GM18519 (cell line): ENCODE data around the gene EGR1.
"Not testable (repeated sequence)": the region's sequence is repeated elsewhere in the genome, so short reads cannot be mapped to it uniquely, and the experiment has no call there.

ENCODE experiments used
- ATAC-seq: cut with Tn5 transposase; IDR thresholded peaks from one replicate; pipeline ENCODE4 v1.9.1; 2021; ENCODE audit warnings: mild to moderate bottlenecking, moderate library complexity; ENCODE audit not compliant: unreplicated experiment, low FRiP score

Gene EGR1

DNA sequence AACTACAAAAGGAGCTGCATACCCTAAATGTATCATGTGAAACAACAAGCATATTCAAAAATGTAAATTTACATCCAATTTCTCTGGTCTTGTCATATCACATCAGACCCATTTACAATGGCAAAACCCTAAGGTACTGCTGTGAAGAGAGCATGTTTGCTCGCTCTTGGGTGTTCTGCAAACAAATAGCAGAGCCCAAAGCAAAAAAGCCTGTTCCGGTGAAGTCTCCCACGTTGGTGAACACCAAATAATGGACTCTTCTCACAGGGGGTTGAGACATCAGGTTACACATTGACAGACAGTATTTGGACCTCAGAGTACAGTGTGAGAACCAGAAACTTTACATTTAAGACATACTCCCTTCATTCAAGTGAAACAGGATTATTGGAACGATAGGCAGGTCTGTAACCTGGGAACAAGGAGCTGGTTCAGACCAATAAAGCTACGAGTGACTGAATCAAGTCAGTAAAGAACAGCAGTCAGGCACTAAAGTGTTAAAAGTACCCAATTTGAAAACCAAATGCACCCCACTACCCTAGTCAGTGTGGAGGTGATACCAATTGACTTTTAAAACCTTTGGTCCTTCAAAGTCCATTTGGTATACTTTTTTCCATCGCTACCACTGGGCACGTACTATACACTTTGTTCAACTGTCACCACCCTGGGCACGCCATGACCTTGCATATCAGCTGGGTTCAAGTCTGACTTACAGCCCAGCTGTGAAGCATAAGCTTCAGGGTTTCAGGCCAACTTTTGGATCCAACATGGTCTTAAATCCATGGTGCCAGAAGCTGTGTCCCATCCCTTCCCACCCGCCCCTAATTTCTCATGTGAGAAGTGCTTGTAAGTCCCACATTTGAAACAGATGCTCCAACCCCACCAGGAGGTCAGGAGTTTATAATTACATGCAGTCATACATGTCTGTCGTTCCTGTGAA lies 41.4 kb downstream of the EGR1 start:
- ATAC-seq, result no peak

GRCh38 chr5:138507485-138507884 lies 42.2 kb downstream of the EGR1 start:
- not testable (repeated sequence) for ATAC-seq

GRCh38 chr5:138508958-138509357 lies 43.7 kb downstream of the EGR1 start:
- ATAC-seq, result no peak

- ATAC-seq, result no peak
Observed at GRCh38 chr5:138514021-138514420, 48.7 kb downstream of the EGR1 start.

DNA sequence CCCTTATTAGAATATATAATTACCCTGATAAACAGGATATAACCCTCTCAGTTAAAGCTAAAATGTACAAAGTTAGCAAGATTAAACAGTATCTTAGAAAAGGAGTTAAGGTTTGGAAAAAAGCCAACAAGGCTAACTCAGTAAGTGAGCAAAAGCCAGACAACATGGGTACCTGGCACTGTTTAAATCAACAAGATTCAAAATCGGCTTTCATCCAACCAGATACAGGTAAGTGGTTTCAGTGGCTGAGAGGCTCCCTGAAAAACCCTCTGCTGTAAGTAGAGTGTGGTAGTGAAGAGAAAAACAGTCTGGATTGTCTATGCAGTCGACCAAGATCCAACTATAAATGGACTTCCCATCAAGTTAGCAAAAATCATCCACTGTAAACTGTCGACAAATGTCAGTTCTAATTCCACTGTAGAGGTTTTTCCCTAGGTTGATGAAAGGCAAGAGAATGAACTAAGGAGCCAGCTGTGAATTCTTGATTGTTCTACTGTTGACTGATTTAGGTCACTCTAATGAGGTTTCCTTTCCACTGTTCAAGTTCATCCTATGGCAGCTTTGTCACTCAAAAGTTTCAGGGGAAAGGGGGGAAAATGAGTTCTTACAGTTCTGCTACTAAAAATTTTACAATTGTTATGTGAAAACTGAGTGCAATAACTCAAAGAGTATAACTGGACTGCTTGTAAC lies 50.4 kb downstream of the EGR1 start:
- no peak for ATAC-seq

DNA sequence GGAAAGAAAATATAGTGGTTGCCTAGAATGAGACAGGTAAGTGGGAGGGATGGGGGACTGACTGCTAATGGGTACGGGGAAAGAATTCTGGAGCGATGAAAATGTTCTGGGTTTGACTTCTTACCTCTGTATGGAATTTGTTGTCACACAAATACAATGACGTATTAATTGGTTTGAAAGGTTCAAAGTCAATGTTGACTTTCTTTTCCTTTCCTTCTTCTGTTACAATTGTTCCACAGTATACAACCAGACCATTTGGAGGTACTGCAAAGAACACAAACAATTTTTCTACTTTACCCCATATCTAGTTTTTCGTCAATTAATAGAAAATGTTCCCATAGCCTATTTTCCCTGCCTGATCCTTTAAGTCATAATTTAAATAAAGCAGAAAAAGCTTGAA lies 52.2 kb downstream of the EGR1 start:
- no peak for ATAC-seq
